Heart right ventricle (tissue), 16 donors: ENCODE measurements around the gene AGBL1. TPM values are rescaled to one million over a fixed set of nuclear protein-coding genes. Genes with fewer than 3 reads are reported as not detected.

Experiments used
- ATAC-seq, 8 donors: fragments of 200-7000 bp; cut with Tn5 transposase; one replicate each; pipeline ENCODE4 v1.9.1; 2020; ENCODE audit warnings: mild to moderate bottlenecking in 8 of 8, moderate library complexity in 8 of 8, moderate number of reproducible peaks in 1 of 8
- DNase-seq, 2 donors: peaks; one replicate each; pipeline ENCODE4 v3.0.0-alpha.2; 2020
- H3K27ac ChIP-seq, 10 donors: fragments of 200-600 bp; sonication (generic) in 2 of 10; one replicate each; pipeline versions ENCODE4 v1.5.0 to v1.8.0; 2020 to 2022; ENCODE audit warnings: mild to moderate bottlenecking in 3 of 10
- H3K27me3 ChIP-seq, 7 donors: fragments of 200-600 bp; one replicate each; pipeline ENCODE4 v1.8.0; 2021 to 2022; ENCODE audit warnings: mild to moderate bottlenecking in 2 of 7
- H3K36me3 ChIP-seq, 9 donors: fragments of 200-600 bp; sonication (generic) in 1 of 9; one replicate each; pipeline versions ENCODE4 v1.5.0 to v1.8.0; 2020 to 2022; ENCODE audit warnings: mild to moderate bottlenecking in 2 of 9
- H3K4me1 ChIP-seq, 9 donors: fragments of 200-600 bp; sonication (generic) in 1 of 9; one replicate each; pipeline versions ENCODE4 v1.5.0 to v1.8.0; 2020 to 2022; ENCODE audit warnings: mild to moderate bottlenecking in 4 of 9
- H3K4me3 ChIP-seq, 10 donors: fragments of 200-600 bp; sonication (generic) in 2 of 10; one replicate each; pipeline versions ENCODE4 v1.5.0 to v1.8.0; 2020 to 2022; ENCODE audit warnings: mild to moderate bottlenecking in 7 of 10, moderate library complexity in 2 of 10
- H3K9me3 ChIP-seq, 11 donors: fragments of 200-600 bp in 10 of 11; sonication (generic) in 2 of 11; one replicate each; pipeline versions ENCODE4 v1.5.0 to v1.8.0; 2013 to 2022; ENCODE audit warnings: mild to moderate bottlenecking in 2 of 11, control low read depth in 1 of 11, moderate library complexity in 1 of 11
- WGBS, 2 donors: extraction: QIAGEN DNeasy Blood & Tissue Kit; methylation state at CpG; one replicate each; pipeline ENCODE4 v1.1.7; 2013; ENCODE audit warnings: inconsistent platforms in 1 of 2; 5-methylcytosine and 5-hydroxymethylcytosine counted together
- intact Hi-C, 10 donors: fragments of 100-400 bp; cut with DNase I; formaldehyde crosslinking; loops; one replicate each; pipeline versions ENCODE4 v1.11.1 to v1.14.2; 2022
- polyA plus RNA-seq, 2 donors: library from polyadenylated mRNA; stranded (reverse); fragments of 200-250 nt; gene quantifications; one replicate each; pipeline ENCODE4 v1.2.3, GENCODE V29; 2013
- total RNA-seq, 10 donors: library from RNA; stranded (reverse); fragmentation: NEBNext Ultra II Directional in 3 of 10; extraction: Animal tissue kit (Norgen Biotek cat#: 25700) in 3 of 10; gene quantifications; one replicate each; pipeline versions ENCODE4 v1.2.1 to v1.2.4, GENCODE V29; 2021 to 2023
- TF ChIP-seq, protein P1 (sequence below), 9 donors: fragments of 200-600 bp; sonication (generic) in 2 of 9; IDR thresholded peaks; one replicate each; pipeline versions ENCODE4 v1.5.0 to v1.8.0; 2021 to 2022; ENCODE audit warnings: antibody characterized with exemption in 9 of 9, mild to moderate bottlenecking in 5 of 9, moderate library complexity in 1 of 9
- donor health status: Arrhythmogenic right ventricular cardiomyopathy.
- donor health status: ischemic (EF 13 %, LVEDD 7.1; RV severe dilation, severe dysfunction).
- donor health status: healthy with polysubstance abuse.
- donor health status: DM: no; HTN: yes; CAD: no.
- donor health status: DM: no; HTN: no; CAD: no.
- donor health status: ischemic (EF 25% LVEDD 6.9; RV normal size, moderate dysfunction).
- donor health status: ischemic (EF 25% LVEDD 5.7; RV mildly dilated, moderate dysfunction).
- donor health status: healthy.
- donor health status: DM: yes; HTN: yes; CAD: no.
- donor health status: Ischemic cardiomyopathy.
- donor health status: ischemic (EF 35%, LVEDD 5.7; RV mildly dilated, moderate dysfunction).
- donor health status: nonischemic (EF 11% LVEDD 7.7; RV severe dilation, severe dysfunction).
- donor health status: DM: yes; HTN: yes; CAD: no.
- donor health status: PGD.
- donor health status: ischemic (EF 29% LVEDD 5.4; RV normal size, mild dysfunction).
- donor health status: nonischemic (EF 23%, LVEDD 6.1; RV moderate dilation, normal function).

The AGBL1 gene
- total and polyA plus RNA-seq, 12 donors = 0.02 to 0.13 (median 0.09) TPM; not detected in 7

DNA sequence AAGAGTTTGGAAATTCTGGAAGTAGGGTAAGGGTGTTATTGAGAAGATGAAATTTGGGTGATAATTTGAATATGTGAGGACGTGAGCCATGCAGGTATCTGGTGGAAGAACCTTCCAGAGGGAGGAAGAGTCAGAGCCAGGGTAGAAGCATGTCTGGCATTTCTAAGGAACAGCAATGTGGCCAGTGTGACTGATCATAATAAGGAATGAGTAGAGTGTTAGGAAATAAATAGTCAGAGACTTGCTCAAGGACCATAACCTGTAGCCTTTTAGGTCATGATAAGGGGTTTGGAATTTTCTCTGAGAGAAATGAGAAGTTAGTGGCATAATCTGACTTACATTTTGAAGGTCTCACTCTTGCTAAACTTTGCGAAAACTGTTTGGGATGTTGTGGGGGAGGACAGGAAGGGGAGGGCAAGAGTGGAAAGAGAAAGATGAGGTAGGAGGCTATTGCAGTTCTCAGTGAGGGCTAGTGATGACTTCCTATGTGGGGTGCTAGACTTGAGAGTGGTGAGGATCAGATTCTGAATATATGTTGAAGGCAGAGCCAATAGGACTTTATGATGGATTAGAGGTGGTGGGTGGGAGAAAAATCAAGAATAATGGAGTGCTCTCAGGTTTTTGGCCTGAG lies 568.3 kb downstream of the AGBL1 start:
- no peak for ATAC-seq

DNA sequence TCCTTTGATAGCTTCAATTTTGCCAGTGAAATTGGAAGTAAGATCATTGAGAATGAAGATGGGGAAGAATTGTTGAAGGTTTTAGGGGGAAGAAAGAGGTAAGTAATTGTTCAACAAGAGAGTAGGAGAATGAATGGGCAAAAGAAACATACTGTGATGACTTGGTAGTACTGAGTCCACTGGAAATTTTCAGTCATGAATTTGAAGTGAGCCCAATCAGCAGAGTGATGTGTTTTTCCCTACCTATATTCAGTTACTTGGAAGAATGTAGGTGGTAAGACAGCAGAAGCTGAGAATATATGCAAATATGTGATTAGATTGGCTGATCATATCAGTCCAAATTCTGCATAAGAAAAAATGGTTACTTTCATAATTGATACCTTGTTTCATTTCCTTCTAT lies 569.6 kb downstream of the AGBL1 start:
- no peak overlapping the region for H3K27ac ChIP-seq
- TF ChIP-seq, protein P1, sequence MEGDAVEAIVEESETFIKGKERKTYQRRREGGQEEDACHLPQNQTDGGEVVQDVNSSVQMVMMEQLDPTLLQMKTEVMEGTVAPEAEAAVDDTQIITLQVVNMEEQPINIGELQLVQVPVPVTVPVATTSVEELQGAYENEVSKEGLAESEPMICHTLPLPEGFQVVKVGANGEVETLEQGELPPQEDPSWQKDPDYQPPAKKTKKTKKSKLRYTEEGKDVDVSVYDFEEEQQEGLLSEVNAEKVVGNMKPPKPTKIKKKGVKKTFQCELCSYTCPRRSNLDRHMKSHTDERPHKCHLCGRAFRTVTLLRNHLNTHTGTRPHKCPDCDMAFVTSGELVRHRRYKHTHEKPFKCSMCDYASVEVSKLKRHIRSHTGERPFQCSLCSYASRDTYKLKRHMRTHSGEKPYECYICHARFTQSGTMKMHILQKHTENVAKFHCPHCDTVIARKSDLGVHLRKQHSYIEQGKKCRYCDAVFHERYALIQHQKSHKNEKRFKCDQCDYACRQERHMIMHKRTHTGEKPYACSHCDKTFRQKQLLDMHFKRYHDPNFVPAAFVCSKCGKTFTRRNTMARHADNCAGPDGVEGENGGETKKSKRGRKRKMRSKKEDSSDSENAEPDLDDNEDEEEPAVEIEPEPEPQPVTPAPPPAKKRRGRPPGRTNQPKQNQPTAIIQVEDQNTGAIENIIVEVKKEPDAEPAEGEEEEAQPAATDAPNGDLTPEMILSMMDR (IDR thresholded peaks at IDR 0.05) = no peak
- H3K36me3 ChIP-seq = no peaks in the 10 kb centered on the region
- no peaks in the 10 kb centered on the region for H3K4me1 ChIP-seq
- intact Hi-C loops = loop anchor here in 1 of 10 donors (10.0 kb wide), 1 partner anchor 64 kb away; no protein-coding TSS in a partner anchor
- DNase-seq = no peak
- no peak overlapping the region for H3K4me3 ChIP-seq
- ATAC-seq = no peak
- no peaks in the 10 kb centered on the region for H3K27me3 ChIP-seq
- H3K9me3 ChIP-seq = no peaks in the 10 kb centered on the region

More for the DNA sequence above, 568.3 kb downstream of the AGBL1 start:
- H3K36me3 ChIP-seq = no peaks in the 10 kb centered on the region
- intact Hi-C loops = loop anchor here in 1 of 10 donors (10.0 kb wide), 1 partner anchor 63 kb away; no protein-coding TSS in a partner anchor
- H3K4me3 ChIP-seq = no peak overlapping the region
- WGBS, 2 donors = 83 to 87% methylated on average over 2 of the region's 2 CpGs
- no peak for DNase-seq
- no peaks in the 10 kb centered on the region for H3K4me1 ChIP-seq
- H3K9me3 ChIP-seq = no peaks in the 10 kb centered on the region
- no peak overlapping the region for H3K27ac ChIP-seq
- H3K27me3 ChIP-seq = no peaks in the 10 kb centered on the region
- TF ChIP-seq, protein P1 (IDR thresholded peaks at IDR 0.05) = no peak

DNA sequence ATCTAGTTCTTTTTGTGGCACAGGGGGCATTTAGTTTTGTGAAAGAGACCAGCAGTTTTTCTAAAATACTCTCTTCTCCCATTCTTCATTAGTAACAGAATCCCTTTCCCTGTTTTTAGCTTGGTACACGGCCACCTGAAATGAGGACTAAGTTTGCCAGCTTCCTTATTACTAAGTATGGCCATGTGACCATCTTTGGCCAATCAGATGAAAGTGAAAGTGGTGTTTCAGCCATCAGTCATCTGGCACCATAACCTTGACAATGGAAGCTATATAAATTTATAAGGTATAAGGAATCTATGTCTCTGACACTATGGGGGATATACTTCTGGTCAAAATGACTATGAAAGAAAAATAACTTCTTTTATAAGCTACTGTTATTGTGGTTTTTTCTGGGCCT lies 570.4 kb downstream of the AGBL1 start:
- Histone ChIP-seq H3K27me3 (no peaks in the 10 kb centered on the region), H3K27ac (no peak overlapping the region), H3K4me3 (no peak overlapping the region), H3K4me1 (no peaks in the 10 kb centered on the region), H3K9me3 (no peaks in the 10 kb centered on the region), H3K36me3 (no peaks in the 10 kb centered on the region)
- no peak for DNase-seq
- TF ChIP-seq, protein P1 (IDR thresholded peaks at IDR 0.05) = no peak
- intact Hi-C loops = loop anchor here in 2 of 10 donors (10.0 kb wide), 2 partner anchors 65 to 85 kb away; no protein-coding TSS in a partner anchor
- no peak for ATAC-seq
- WGBS, 2 donors = 60 to 64% methylated on average over 1 of the region's 1 CpG

DNA sequence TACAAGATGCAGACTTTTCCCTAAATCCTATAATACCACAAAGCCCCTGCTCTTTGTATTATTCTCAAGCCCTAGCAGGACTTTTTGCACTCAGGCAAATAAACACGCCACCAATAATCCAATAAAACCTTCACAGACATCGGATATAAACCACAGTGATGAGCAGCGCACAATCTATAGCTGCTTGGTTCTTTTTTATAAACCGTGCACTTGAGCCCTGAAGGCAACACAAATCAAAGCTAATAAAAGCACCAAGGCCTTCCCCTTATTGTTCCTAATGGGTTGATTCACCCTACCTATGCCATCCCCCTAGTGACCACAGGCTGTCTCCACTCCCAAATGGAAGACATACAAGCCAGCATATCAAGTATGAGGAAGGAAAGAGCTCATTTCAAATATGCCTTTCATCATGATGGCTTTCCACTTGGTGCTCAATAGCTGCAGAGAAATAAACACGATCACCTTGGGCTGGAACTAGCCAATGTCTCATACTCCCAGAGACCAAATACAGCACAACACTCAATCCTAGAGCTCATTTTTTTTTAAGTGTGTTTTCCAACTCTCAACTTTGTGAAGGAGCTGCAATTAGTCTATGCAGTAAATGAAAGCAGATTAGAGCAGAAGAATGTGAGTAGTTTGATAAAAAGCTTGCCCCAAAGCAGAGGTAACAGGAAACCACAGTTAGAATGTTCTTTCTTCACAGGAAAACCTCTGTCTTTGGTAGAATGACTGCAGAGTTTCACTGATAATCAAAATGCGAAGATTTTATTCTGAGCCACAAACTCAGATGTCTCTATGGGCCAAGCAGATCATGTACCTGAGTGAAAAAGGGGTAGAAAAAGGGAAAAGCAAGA lies 573.9 kb downstream of the AGBL1 start:
- TF ChIP-seq, protein P1 (IDR thresholded peaks at IDR 0.05) = no peak
- Histone ChIP-seq H3K9me3 (no peaks in the 10 kb centered on the region), H3K27ac (no peak overlapping the region), H3K4me1 (no peaks in the 10 kb centered on the region), H3K36me3 (no peaks in the 10 kb centered on the region), H3K4me3 (no peak overlapping the region), H3K27me3 (no peaks in the 10 kb centered on the region)
- DNase-seq = no peak
- intact Hi-C loops = loop anchor here in 2 of 10 donors (10.0 kb wide), 2 partner anchors 61 to 81 kb away; no protein-coding TSS in a partner anchor
- no peak for ATAC-seq
- WGBS, 2 donors = 80 to 85% methylated on average over 6 of the region's 6 CpGs
